ENCODE results near the gene RUFY3. TPM values are rescaled to one million over a fixed set of nuclear protein-coding genes. Genes with fewer than 3 reads are reported as not detected.
A peak's percentile ranks its signal among the peaks of the same experiment; 100 is the strongest.

Gene RUFY3
- total and polyA plus RNA-seq, 2 of the 13 experiments (the other 11 are each of a cell fraction or from before 2014, with no cell fraction given): 17.9 to 25.3 TPM

DNA sequence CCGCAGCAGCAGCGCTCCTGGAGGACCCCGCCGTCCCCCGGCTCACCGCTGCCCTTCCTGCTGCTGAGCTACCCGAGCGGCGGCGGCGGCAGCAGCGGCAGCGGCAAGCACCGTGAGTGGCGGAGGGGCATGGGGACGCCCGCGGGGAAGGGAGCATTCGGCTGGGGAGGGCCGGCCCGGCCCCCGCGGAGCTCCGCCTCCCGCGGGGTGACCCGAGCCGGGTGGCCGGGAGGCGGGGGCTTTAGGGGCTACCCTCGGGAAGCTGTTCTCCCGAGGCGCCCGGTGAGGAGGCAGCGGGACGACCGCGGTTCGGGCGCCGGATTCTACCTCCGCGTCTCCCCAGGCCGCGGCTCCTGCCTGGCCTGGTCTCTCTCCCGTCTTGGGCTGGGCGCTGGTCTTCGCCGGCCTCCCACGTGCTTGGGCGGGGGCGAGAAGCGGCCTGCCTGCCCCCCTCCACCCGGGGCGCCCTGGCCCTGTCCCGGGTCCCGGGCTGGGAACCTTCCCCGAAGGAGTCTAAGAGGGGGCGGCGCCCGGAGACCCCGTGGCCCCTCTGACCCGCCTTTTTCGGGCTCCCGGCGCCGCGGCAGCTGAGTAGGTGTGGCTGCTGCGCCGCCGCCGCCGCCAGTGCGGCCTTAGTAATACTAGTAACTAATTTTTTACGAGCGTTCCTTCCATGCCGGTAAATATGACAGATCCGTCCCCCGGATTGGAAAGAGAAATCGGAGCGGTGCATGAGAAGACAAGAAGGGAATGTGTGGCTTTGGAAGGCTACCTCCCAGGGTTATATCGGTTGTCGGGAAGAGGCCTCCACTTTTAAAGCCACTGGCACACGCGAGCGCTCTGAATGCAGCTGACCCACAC is 16.4 kb upstream of the RUFY3 start (continued):
- TF ChIP-seq IRX3 (CRISPR knock-in tag; IDR thresholded peaks at IDR 0.05; ENCODE audit: borderline replicate concordance, low read depth) (peak; percentile 67; the same call in 1 of the 2 replicates), ZNF432 (CRISPR knock-in tag; IDR thresholded peaks at IDR 0.05; ENCODE audit: borderline replicate concordance) (no peak), PRPF4 (IDR thresholded peaks at IDR 0.05; ENCODE audit: low read depth, low read length, poor library complexity, severe bottlenecking) (no peak), THYN1 (CRISPR knock-in tag; IDR thresholded peaks at IDR 0.05; ENCODE audit: borderline replicate concordance, low read depth) (no peak), ZNF577 (CRISPR knock-in tag; IDR thresholded peaks at IDR 0.05; ENCODE audit: borderline replicate concordance, low read depth) (no peak), HDAC6 (IDR thresholded peaks at IDR 0.05; ENCODE audit: low read depth, low read length) (no peak), ATRX (CRISPR knock-in tag; IDR thresholded peaks at IDR 0.05; ENCODE audit: borderline replicate concordance) (no peak), ZNF350 (CRISPR knock-in tag; IDR thresholded peaks at IDR 0.05; ENCODE audit: borderline replicate concordance, low read depth) (peak; percentile 82; the same call in 1 of the 2 replicates), ZFYVE20 (CRISPR knock-in tag; IDR thresholded peaks at IDR 0.05; ENCODE audit: borderline replicate concordance, low read depth) (no peak), ZNF562 (CRISPR knock-in tag; IDR thresholded peaks at IDR 0.05; ENCODE audit: borderline replicate concordance) (no peak), ZNF589 (CRISPR knock-in tag; conservative IDR thresholded peaks at IDR 0.05) (no peak; the same call in 1 of the 2 replicates), ZFP62 (CRISPR knock-in tag; IDR thresholded peaks at IDR 0.05) (no peak), ZSCAN22 (CRISPR knock-in tag; IDR thresholded peaks at IDR 0.05) (no peak), RAD51 (IDR thresholded peaks at IDR 0.05; ENCODE audit: borderline replicate concordance) (no peak), ZNF550 (CRISPR knock-in tag; IDR thresholded peaks at IDR 0.05; ENCODE audit: borderline replicate concordance) (no peak; the same call in 1 of the 2 replicates)
- TF ChIP-seq, protein P1, sequence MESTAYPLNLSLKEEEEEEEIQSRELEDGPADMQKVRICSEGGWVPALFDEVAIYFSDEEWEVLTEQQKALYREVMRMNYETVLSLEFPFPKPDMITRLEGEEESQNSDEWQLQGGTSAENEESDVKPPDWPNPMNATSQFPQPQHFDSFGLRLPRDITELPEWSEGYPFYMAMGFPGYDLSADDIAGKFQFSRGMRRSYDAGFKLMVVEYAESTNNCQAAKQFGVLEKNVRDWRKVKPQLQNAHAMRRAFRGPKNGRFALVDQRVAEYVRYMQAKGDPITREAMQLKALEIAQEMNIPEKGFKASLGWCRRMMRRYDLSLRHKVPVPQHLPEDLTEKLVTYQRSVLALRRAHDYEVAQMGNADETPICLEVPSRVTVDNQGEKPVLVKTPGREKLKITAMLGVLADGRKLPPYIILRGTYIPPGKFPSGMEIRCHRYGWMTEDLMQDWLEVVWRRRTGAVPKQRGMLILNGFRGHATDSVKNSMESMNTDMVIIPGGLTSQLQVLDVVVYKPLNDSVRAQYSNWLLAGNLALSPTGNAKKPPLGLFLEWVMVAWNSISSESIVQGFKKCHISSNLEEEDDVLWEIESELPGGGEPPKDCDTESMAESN (CRISPR knock-in tag; conservative IDR thresholded peaks at IDR 0.05): no peak; the same call in 1 of the 2 replicates
- TF ChIP-seq, protein P2, sequence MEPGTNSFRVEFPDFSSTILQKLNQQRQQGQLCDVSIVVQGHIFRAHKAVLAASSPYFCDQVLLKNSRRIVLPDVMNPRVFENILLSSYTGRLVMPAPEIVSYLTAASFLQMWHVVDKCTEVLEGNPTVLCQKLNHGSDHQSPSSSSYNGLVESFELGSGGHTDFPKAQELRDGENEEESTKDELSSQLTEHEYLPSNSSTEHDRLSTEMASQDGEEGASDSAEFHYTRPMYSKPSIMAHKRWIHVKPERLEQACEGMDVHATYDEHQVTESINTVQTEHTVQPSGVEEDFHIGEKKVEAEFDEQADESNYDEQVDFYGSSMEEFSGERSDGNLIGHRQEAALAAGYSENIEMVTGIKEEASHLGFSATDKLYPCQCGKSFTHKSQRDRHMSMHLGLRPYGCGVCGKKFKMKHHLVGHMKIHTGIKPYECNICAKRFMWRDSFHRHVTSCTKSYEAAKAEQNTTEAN (CRISPR knock-in tag; conservative IDR thresholded peaks at IDR 0.05): no peak
- TF ChIP-seq, protein P3, sequence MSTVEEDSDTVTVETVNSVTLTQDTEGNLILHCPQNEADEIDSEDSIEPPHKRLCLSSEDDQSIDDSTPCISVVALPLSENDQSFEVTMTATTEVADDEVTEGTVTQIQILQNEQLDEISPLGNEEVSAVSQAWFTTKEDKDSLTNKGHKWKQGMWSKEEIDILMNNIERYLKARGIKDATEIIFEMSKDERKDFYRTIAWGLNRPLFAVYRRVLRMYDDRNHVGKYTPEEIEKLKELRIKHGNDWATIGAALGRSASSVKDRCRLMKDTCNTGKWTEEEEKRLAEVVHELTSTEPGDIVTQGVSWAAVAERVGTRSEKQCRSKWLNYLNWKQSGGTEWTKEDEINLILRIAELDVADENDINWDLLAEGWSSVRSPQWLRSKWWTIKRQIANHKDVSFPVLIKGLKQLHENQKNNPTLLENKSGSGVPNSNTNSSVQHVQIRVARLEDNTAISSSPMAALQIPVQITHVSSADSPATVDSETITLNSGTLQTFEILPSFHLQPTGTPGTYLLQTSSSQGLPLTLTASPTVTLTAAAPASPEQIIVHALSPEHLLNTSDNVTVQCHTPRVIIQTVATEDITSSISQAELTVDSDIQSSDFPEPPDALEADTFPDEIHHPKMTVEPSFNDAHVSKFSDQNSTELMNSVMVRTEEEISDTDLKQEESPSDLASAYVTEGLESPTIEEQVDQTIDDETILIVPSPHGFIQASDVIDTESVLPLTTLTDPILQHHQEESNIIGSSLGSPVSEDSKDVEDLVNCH (CRISPR knock-in tag; IDR thresholded peaks at IDR 0.05): no peak
- TF ChIP-seq, protein P4, sequence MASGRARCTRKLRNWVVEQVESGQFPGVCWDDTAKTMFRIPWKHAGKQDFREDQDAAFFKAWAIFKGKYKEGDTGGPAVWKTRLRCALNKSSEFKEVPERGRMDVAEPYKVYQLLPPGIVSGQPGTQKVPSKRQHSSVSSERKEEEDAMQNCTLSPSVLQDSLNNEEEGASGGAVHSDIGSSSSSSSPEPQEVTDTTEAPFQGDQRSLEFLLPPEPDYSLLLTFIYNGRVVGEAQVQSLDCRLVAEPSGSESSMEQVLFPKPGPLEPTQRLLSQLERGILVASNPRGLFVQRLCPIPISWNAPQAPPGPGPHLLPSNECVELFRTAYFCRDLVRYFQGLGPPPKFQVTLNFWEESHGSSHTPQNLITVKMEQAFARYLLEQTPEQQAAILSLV (CRISPR knock-in tag; IDR thresholded peaks at IDR 0.05; ENCODE audit: borderline replicate concordance): peak; percentile 50; the same call in 1 of the 2 replicates
- TF ChIP-seq, protein P5, sequence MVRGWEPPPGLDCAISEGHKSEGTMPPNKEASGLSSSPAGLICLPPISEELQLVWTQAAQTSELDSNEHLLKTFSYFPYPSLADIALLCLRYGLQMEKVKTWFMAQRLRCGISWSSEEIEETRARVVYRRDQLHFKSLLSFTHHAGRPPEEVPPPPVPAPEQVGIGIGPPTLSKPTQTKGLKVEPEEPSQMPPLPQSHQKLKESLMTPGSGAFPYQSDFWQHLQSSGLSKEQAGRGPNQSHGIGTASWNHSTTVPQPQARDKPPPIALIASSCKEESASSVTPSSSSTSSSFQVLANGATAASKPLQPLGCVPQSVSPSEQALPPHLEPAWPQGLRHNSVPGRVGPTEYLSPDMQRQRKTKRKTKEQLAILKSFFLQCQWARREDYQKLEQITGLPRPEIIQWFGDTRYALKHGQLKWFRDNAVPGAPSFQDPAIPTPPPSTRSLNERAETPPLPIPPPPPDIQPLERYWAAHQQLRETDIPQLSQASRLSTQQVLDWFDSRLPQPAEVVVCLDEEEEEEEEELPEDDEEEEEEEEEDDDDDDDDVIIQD (CRISPR knock-in tag; IDR thresholded peaks at IDR 0.05; ENCODE audit: low read depth): no peak
